Prostate gland (tissue), 2 donors: ENCODE measurements around the gene GSG1L. TPM values are rescaled to one million over a fixed set of nuclear protein-coding genes. Genes with fewer than 3 reads are reported as not detected.

Experiments used
- DNase-seq: peaks from one replicate; pipeline ENCODE4 v3.0.0-alpha.2; 2019; ENCODE audit warnings: low spot score
- H3K27ac ChIP-seq, 2 donors: fragments of 200-600 bp; sonication (generic); 2 replicates each; pipeline ENCODE4 v1.5.1; 2017 to 2019
- H3K27me3 ChIP-seq: fragments of 200-600 bp; sonication (generic); replicated peaks from 2 replicates; pipeline ENCODE4 v1.5.1; 2019; ENCODE audit not compliant: insufficient read depth
- H3K36me3 ChIP-seq, 2 donors: fragments of 200-600 bp; sonication (generic); 1 replicate in 1 of 2; 2 replicates in 1 of 2; pipeline versions ENCODE4 v1.5.1 to v1.8.1; 2017 to 2019
- H3K4me1 ChIP-seq: fragments of 200-600 bp; sonication (generic); replicated peaks from 2 replicates; pipeline ENCODE4 v1.5.1; 2019
- H3K4me3 ChIP-seq, 2 donors: fragments of 200-600 bp; sonication (generic); 2 replicates each; pipeline ENCODE4 v1.5.1; 2017 to 2019
- H3K9me3 ChIP-seq: fragments of 200-600 bp; sonication (generic); 2 replicates; pipeline ENCODE4 v1.5.1; 2017
- POLR2A ChIP-seq: fragments of 450-650 bp; IDR thresholded peaks from one replicate; pipeline ENCODE4 v1.6.1; 2016; ENCODE audit warnings: antibody characterized with exemption, mild to moderate bottlenecking
- POLR2AphosphoS5 ChIP-seq: sonication (generic); formaldehyde crosslinking; IDR thresholded peaks from one replicate; pipeline ENCODE4 v1.6.1; 2017; ENCODE audit warnings: antibody characterized with exemption
- WGBS: methylation state at CpG from one replicate; pipeline ENCODE4 v1.1.5; 2018; 5-methylcytosine and 5-hydroxymethylcytosine counted together
- intact Hi-C: fragments of 100-400 bp; cut with DNase I; formaldehyde crosslinking; loops from one replicate; pipeline ENCODE4 v1.14.2; 2022
- total RNA-seq, 2 donors: library from RNA; depleted of rRNA; stranded (reverse); fragments of >200 nt; gene quantifications; one replicate each; pipeline ENCODE4 v1.1.0, GENCODE V29; 2016
- TF ChIP-seq, protein P1 (sequence below), 4 experiments: fragments of 200-600 bp in 2 of 4; fragments of 450-650 bp in 2 of 4; sonication (generic) in 2 of 4; IDR thresholded peaks; 1 replicate in 3 of 4; 2 replicates in 1 of 4; pipeline ENCODE4 v1.5.1; 2016 to 2019; ENCODE audit warnings: antibody characterized with exemption in 4 of 4, mild to moderate bottlenecking in 2 of 4, moderate library complexity in 2 of 4

GSG1L gene
- total RNA-seq, 2 donors from 2014 or later = 0.91 TPM; not detected in 1

- no peaks in the 10 kb centered on the region for H3K27me3 ChIP-seq
- no peaks in the 10 kb centered on the region for H3K9me3 ChIP-seq
- no peak overlapping the region for H3K4me3 ChIP-seq
- TF ChIP-seq, protein P1, sequence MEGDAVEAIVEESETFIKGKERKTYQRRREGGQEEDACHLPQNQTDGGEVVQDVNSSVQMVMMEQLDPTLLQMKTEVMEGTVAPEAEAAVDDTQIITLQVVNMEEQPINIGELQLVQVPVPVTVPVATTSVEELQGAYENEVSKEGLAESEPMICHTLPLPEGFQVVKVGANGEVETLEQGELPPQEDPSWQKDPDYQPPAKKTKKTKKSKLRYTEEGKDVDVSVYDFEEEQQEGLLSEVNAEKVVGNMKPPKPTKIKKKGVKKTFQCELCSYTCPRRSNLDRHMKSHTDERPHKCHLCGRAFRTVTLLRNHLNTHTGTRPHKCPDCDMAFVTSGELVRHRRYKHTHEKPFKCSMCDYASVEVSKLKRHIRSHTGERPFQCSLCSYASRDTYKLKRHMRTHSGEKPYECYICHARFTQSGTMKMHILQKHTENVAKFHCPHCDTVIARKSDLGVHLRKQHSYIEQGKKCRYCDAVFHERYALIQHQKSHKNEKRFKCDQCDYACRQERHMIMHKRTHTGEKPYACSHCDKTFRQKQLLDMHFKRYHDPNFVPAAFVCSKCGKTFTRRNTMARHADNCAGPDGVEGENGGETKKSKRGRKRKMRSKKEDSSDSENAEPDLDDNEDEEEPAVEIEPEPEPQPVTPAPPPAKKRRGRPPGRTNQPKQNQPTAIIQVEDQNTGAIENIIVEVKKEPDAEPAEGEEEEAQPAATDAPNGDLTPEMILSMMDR (IDR thresholded peaks at IDR 0.05) = no peak
- TF ChIP-seq POLR2A (no peak), POLR2AphosphoS5 (no peak)
- 69% methylated on average over 9 of the region's 9 CpGs for WGBS
- no peaks in the 10 kb centered on the region for H3K36me3 ChIP-seq
- intact Hi-C loops = no loop called here
- no peaks in the 10 kb centered on the region for H3K4me1 ChIP-seq
- no peak overlapping the region for H3K27ac ChIP-seq
- DNase-seq = no peak
Measured at GRCh38 chr16:28001184-28001583, 62.3 kb downstream of the GSG1L start.

- DNase-seq = no peak
- Histone ChIP-seq H3K36me3 (no peaks in the 10 kb centered on the region), H3K27me3 (no peaks in the 10 kb centered on the region), H3K9me3 (no peaks in the 10 kb centered on the region), H3K4me1 (no peaks in the 10 kb centered on the region), H3K4me3 (no peak overlapping the region), H3K27ac (no peak overlapping the region)
- intact Hi-C loops = no loop called here
- no peak for TF ChIP-seq POLR2AphosphoS5
- TF ChIP-seq POLR2A = no peak
- TF ChIP-seq, protein P1 (IDR thresholded peaks at IDR 0.05) = no peak
- 43% methylated on average over 9 of the region's 9 CpGs for WGBS
Measured at GRCh38 chr16:28000314-28001169, 63.0 kb downstream of the GSG1L start.

DNA sequence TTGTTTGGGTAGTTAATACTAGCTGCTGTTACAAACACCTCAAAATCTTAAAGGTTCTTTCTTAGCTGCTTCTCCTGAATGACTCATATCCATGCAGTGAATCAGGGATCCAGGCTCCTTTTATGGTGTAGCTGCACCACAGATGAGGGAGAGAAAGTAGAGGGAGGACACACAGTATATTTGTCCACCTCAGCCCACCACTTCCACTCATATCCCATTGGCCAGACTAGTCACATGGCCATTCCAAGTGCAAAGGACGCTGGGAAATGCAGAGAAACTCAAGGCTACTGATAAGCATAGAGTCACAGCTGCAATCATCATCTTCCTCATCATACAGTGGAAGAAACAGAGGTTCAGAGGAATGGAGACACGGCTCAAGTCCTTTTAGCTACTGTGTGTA lies 63.8 kb downstream of the GSG1L start:
- TF ChIP-seq POLR2A (no peak), POLR2AphosphoS5 (no peak)
- TF ChIP-seq, protein P1 (IDR thresholded peaks at IDR 0.05) = no peak
- intact Hi-C loops = no loop called here
- H3K27ac ChIP-seq = no peak overlapping the region
- H3K27me3 ChIP-seq = no peaks in the 10 kb centered on the region
- 87% methylated on average over 2 of the region's 2 CpGs for WGBS
- no peak overlapping the region for H3K4me3 ChIP-seq
- H3K9me3 ChIP-seq = no peaks in the 10 kb centered on the region
- DNase-seq = no peak
- no peaks in the 10 kb centered on the region for H3K36me3 ChIP-seq
- H3K4me1 ChIP-seq = no peaks in the 10 kb centered on the region

DNA sequence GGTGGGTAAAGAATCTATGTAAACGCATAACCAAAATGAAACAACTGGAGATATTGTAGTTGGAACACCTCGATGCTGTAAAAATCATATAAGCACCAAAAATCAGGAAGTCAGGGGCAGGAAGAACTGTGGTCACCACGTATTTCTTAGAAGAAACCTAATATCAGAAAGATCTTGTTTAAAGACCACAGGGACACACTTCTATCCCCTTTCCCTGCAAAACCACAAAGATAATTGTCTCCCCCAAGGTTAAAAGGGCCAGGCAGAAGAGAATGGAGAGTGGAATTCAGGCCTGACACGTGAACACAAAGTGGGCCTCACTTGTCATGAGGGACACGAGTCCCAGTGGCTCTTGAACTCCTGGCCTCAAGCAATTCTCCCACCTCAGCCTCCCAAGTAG lies 68.1 kb downstream of the GSG1L start:
- Histone ChIP-seq H3K4me1 (no peaks in the 10 kb centered on the region), H3K36me3 (no peaks in the 10 kb centered on the region), H3K4me3 (no peak overlapping the region), H3K27ac (no peak overlapping the region), H3K27me3 (no peaks in the 10 kb centered on the region), H3K9me3 (no peaks in the 10 kb centered on the region)
- intact Hi-C loops = no loop called here
- WGBS = 55% methylated on average over 5 of the region's 5 CpGs
- TF ChIP-seq POLR2A (no peak), POLR2AphosphoS5 (no peak)
- TF ChIP-seq, protein P1 (IDR thresholded peaks at IDR 0.05) = no peak
- no peak for DNase-seq

- H3K9me3 ChIP-seq = no peaks in the 10 kb centered on the region
- TF ChIP-seq, protein P1 (IDR thresholded peaks at IDR 0.05) = no peak
- TF ChIP-seq POLR2AphosphoS5 (no peak), POLR2A (no peak)
- WGBS = 55% methylated on average over 4 of the region's 4 CpGs
- H3K36me3 ChIP-seq = no peaks in the 10 kb centered on the region
- no peaks in the 10 kb centered on the region for H3K4me1 ChIP-seq
- H3K4me3 ChIP-seq = no peak overlapping the region
- no peak for DNase-seq
- no peak overlapping the region for H3K27ac ChIP-seq
- H3K27me3 ChIP-seq = no peaks in the 10 kb centered on the region
- intact Hi-C loops = no loop called here
Measured at GRCh38 chr16:27994686-27995085, 68.8 kb downstream of the GSG1L start.
